ENCODE measurements around the gene ATG101.

DNA sequence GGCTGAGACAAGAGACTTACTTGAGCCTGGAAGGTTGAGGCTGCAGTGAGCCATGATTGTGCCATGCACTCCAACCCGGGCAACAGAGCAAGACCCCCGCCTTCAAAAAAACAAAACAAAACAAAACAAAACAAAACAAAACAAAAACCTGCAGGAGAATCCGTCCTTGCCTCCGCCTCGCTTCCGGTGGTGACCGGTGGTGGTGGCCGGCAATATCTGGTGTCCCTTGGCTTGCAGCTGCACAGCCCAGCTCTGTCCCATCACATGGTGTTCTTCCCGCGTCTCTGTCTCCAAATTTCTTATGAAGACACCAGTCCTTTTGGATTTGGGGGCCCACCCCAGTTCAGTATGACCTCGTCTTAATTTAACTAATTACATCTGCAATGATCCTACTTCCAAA lies 19.7 kb downstream of the ATG101 start:
- TF ChIP-seq EP300 (IDR thresholded peaks at IDR 0.05) (no peak), POLR2A (IDR thresholded peaks at IDR 0.05; ENCODE audit: low read depth) (no peak)
- TF ChIP-seq, protein P1, sequence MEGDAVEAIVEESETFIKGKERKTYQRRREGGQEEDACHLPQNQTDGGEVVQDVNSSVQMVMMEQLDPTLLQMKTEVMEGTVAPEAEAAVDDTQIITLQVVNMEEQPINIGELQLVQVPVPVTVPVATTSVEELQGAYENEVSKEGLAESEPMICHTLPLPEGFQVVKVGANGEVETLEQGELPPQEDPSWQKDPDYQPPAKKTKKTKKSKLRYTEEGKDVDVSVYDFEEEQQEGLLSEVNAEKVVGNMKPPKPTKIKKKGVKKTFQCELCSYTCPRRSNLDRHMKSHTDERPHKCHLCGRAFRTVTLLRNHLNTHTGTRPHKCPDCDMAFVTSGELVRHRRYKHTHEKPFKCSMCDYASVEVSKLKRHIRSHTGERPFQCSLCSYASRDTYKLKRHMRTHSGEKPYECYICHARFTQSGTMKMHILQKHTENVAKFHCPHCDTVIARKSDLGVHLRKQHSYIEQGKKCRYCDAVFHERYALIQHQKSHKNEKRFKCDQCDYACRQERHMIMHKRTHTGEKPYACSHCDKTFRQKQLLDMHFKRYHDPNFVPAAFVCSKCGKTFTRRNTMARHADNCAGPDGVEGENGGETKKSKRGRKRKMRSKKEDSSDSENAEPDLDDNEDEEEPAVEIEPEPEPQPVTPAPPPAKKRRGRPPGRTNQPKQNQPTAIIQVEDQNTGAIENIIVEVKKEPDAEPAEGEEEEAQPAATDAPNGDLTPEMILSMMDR (IDR thresholded peaks at IDR 0.05) = no peak

Measured in esophagus muscularis mucosa (tissue), 4 donors.